Measurements from ENCODE around the gene RAMACL.
"Not testable (repeated sequence)": the region's sequence is repeated elsewhere in the genome, so short reads cannot be mapped to it uniquely, and the experiment has no call there.

The RAMACL gene

DNA sequence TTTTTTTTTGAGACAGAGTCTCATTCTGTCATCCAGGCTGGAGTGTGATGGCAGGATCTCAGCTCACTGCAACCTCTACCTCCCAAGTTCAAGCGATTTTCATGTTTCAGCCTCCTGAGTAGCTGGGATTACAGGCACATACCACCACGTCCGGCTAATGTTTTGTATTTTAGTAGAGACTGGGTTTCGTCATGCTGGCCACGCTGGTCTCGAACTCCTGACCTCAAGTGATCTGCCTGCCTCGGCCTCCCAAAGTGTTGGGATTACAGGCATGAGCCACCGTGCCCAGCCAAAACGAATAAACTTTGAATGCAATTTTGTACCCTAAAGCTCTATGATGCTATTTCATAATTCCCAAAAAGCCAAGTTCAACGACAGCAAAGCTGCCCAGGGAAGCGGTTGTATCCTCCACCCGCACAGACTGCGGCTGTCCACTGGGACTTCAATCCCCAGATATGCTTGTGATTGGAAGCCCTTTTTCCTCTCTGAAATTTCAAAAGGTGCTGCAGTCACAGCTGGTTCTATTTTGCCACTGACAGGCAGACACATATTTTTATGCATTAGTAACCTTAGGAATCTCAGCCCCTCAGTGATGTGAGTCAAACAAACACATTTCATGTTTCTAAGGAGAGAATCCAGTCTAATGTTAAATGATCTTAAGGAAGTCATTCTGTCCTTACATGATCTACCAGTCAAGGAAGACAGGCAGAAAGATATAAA is 8.7 kb upstream of the RAMACL start:
- DNase-seq = no peak

DNA sequence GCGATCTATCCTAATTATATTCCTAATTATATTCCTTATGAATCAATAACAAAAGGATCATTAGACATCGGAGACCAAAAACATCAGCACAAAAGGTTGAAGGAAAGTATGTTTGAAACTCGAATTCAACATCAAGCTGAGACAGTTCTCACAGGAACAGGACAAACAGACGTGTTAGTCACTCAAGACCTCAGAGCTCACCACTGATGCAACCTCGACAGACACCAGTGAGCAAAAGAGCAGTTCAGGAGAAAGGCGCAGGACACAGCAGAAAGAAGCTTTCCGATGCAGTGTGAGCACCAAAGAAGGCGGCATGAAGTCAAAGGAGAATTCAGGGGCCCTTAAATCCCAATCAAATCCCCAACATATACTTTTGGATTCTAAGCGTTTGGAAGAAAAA is 6.3 kb upstream of the RAMACL start:
- DNase-seq = no peak

DNA sequence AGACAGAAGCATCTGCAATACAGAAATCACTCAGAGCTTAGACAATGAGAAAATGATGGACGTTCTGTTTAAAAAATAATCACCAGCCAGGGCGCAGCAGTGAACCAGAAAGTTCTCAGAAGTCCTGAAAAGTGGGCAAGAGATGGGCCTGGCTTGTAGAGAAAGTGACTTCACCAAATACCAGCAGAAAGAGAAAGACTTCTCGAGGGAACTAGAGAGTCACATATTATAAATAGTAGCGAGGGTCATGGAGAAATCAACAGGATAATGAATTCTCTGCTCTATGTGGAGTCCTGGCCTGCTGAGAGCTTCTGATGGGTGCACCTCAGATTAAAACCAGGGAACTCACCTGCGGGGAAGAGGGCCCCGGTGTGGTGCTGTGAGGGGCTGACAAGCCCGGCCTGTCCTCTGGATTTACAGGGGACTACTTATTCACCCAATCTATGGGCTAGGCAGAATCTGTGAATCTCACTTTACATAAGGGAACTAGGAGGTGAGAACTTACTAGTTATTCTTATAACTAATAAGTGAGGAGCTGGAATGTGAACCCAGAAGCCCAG is 5.6 kb upstream of the RAMACL start:
- no peak for DNase-seq

DNA sequence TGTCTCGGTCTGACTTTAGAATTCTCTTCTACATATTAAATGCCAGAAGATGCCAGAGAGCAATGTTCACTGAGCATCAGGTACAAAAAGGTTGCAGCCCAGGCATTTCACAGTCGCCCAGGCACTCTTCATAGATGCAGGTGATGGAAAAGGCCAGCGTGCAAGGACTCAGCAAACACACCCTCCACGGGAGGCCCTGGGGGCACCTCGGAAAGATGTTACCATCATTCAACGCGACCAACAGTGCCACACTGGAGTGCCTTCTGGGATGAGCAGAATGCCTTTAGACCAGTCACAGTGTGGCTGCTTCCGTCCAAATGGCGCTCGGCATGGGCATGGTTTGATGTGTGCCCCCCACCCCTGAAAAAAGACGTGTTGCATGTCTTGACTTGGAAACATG is 4.5 kb upstream of the RAMACL start:
- no peak for DNase-seq

DNA sequence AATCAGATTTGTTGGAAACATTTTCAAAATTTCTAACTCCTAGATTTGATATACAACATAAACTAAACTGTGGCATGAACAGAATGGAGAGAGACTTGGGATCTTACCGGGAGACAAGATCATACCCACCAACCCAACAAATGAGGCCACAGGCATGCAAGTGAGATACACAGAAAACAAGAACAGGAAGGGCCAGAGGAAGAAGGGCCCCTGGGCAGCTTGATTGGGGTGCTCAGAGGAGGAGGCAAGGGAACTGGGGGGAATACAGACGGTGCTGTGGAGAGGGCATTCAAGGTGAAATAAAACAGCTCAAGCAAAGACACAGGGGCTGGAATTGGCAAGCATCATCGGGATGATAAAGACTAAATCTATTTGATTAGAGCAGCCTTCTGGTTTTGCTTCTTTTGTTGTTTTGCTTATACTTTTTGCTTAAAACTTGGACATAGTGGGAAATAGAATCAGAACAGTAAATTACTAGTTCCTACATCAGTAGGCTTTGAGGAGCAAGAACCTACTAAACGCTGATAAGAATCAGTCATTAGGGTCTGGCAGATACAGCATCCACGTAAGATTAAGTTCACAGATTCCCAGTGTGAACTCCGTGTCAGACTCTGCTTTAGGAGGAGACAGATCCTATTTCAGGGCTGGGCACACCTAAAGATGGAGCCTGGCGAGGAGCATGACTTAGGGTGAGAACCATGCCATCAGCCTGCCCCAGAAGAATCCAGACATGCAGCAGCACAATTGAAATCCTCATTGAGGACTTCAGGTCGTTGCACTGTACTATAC is 3.5 kb upstream of the RAMACL start:
- no peak for DNase-seq

DNA sequence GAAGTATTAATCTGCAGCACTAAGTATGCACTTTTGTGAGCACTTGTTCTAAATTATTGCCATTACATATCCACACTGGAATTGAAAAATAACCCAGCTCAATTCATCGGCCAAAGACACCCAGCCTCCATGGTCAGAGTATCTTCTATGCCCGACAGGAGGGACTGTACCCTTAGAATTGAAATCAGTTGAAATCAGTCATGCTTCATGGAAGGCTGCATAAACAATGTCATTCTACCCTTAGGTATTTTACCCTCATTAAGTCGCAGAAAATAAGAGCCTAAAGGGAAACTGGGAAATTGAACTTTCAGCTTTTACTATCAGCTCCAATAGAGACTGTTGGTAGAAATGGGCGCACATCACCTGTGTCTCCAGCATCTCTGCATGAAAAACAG is 2.9 kb upstream of the RAMACL start:
- no peak for DNase-seq

DNA sequence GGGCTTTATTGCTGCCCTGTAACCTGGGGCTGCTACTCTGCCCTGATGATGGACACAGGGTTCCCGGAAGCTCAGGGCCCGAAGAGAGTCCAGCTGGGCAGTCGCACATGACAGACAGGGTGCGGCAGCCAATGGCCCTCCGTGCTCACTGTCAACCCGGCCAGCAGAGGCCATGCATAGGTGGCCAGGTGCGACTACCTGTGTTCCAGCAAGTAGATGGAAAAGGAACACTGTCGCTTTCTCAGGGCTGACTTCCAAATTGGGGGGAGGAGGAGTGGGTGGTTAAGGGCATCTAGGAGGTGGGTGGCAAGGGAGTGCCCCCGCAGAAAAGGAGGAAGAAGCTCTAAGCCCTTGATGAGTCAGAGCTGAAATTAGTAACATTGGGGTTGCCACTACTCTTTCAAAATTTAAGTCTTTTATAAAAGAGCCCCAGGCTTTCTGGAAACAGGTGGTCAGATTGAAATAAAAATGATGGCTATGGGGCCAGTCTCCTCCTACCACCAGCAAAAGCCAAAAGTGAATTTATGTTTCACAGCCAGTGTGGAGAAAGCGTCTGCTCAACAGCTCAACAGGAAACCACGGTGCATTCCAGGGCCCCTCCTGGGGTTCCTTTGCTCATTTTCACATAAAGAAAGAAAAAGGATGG is 2.3 kb upstream of the RAMACL start:
- no peak for DNase-seq

DNA sequence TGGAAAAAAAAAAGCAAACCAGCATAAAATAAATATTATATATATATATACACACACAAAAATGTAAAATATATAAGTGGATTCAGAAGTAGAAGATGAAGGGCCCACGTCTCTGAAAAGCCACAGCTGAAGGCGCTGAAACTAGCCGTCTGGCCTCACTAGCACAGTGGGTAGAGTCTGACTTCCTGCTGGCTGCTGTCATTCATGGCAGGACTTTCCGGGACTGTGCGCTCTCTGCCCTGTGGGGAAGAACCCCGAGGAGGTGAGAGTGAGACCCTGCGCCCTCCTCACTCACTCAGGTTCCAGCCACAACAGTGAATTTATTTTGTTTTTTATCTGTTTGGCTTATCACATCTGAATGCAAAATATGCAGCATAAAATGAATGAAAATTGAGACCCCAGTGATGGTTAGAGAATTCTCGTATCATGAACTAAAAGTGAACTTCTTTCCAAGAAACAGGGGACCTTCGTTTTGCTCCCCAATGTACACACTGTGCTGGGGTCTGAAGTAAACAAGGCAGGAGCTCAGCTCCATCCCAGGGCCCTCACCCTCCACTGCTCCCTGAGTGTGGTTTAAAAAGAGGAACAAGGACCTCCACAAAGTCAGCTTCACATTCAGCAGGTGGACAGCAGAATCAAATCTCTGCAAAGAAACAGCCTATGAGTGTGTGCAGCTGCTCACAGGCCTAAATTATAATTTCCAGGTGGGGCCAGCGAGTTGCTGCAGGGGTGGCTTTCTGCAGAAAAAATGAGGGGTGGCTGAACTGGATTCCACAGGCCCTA is 1.3 kb upstream of the RAMACL start:
- no peak for DNase-seq

DNA sequence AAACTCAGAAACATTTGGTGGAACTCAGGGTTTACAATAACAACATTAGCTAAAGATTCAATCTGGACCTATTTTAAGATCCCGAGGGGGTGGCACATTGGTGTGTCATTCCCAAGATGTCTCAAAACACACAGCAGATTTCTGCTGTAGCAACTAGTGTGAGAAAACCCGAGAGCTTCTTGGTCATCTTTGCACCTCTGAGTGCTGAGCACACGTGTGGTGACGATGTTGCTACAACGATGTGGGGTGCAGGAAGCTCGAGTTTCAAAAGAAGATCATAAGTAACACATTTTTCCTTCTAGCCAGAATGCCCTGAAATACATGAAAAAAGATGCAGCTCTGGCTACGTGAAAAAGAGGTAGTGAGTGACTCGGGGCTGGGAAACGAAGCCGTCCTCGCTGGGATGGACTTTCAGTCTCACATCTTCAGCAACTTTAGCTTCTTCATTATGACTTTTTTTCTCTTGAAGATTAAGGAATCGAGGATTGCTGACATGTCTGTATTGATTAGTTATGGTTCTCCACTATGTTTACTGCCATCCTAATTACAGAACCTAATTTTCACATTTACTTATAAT is 1.5 kb downstream of the RAMACL start:
- no peak for DNase-seq

DNA sequence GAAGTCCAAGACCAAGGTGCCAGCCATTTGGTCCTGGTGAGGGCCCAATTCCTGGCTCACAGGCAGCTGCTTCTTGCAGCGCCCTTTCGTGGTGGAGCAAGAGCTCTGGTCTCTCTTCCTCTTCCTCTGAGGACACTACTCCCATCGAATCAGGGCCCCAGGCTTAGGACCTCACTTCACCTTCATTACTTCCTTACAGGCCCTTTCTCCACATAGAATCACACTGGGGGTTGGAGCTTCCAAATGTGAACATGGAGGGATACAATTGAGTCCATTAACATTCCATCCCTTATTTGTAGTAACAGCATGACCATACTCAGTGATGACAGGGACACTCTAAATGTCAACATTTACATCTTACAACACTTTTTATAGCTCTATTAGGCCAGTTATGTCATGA is 2.3 kb downstream of the RAMACL start:
- DNase-seq = no peak

DNA sequence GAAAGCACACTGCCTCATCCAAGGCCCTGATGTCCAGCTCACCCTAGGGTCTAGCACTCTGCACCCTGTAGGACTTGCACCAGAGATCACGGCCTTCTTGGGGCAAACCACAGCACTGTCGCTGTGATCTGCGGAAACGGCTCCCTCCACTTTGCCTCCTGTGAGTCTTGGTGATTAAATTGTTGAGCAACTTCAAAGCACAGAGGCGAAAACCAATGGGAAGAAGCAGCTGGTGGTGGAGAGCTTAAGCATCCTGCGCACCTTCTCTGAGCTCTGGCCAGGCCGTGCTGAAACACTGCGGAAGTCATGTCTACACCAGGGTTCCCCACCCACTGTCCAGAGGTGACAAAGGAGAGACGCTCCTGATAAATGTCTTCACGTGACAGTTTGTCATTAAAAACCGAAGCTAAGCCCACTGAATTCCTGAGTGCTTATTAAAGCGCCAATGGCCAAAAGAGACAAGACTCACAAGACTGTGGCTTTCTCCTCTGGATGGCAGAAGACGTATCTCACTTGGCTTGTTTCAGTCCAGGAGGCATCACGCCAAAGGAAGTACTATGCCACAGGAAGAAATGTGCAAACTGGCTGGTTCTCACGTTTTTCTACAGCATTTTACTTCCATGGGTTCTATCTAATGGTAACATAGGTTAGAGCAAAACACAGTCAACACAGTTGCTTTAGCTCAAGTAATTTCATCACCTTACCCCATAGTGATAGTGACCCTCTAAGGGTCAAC is 3.1 kb downstream of the RAMACL start:
- no peak for DNase-seq

DNA sequence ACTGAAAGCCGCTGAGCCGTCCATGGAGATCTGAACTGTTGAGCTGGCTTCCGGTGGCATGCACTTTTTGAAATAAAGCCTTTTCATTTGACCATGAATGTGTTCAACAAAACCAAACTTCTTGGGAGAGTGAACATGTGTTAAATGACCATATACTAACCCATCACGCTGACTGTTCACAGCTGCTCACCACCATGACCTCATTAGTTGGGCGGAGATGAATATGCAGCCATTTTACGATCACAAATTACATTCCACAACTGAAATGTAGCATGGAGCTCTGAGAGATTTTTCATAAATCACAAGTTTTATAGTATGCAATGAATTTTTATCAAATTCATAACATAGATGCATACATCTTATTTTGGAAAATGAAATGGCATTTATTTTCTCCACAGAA is 4.2 kb downstream of the RAMACL start:
- DNase-seq = no peak

DNA sequence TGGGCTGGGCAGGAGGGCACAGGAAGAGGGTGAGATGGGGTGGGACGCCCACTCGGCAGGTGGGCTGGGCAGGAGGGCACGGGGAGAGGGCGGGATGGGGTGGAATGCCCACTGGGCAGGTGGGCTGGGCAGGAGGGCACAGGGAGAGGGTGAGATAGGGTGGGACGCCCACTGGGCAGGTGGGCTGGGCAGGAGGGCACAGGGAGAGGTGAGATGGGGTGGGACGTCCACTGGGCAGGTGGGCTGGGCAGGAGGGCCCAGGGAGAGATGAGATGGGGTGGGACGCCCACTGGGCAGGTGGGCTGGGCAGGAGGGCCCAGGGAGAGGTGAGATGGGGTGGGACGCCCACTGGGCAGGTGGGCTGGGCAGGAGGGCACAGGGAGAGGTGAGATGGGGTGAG is 4.7 kb downstream of the RAMACL start:
- DNase-seq = not testable (repeated sequence)

DNA sequence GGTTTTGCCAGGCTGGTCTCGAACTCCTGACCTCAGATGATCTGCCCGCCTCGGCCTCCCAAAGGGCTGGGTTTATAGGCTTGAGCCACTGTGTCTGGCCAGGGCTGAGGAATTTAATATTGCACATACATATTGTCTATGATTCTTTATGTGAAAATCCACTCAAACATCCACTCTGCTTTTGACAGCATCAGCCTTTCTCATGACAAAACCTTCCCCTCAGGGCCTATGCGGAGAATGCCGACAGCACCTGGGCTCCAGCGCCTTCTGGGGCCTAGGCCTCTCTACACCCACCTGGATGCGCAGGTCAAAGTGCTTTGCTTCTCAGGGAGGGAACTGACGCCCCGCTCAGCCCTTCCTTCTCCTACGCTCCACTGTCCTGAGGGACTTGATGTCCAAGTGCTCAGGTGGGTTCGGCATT is 5.4 kb downstream of the RAMACL start:
- no peak for DNase-seq

DNA sequence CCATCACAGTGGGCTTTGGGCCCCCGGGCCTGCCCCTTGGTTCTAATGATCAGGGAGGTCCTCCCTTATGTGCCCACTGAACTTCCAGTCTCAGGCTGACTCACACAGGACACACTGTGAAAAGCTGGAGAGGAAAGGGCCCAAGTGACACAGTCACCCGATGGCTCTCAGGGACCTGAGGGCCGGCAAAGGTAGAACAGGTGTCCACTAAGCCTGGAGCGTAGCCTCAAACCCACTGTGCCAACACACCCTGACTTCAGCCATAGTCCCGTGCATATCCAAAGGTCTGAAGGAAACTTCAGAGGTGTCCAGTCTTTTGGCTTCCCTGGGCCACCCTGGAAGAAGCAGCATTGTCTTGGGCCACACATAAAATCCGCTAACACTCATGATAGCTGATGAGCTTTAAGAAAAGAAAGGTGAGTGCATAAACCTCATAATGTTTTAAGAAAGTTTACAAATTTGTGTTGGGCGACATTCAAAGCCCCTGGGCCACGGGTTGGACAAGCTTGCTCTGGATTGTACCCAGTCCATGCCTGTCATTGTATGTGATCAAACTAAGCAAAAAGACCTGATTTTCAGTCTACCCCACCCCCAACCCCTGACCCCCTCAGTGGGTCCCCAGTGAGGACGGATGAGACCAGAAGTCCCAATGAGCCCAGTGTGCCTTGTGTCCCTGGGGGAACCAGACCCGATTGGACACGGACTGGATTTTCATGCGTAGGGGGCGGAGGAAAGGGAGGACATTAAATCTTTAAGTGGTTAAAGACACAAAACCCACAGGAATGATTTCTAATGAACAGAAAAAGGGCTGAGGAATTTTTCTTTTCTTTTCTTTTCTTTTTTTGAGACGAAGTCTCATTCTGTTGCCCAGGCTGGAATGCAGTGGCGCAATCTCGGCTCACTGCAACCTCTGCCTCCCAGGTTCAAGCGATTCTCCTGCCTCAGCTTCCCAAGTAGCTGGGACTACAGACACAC is 6.1 kb downstream of the RAMACL start:
- no peak for DNase-seq

DNA sequence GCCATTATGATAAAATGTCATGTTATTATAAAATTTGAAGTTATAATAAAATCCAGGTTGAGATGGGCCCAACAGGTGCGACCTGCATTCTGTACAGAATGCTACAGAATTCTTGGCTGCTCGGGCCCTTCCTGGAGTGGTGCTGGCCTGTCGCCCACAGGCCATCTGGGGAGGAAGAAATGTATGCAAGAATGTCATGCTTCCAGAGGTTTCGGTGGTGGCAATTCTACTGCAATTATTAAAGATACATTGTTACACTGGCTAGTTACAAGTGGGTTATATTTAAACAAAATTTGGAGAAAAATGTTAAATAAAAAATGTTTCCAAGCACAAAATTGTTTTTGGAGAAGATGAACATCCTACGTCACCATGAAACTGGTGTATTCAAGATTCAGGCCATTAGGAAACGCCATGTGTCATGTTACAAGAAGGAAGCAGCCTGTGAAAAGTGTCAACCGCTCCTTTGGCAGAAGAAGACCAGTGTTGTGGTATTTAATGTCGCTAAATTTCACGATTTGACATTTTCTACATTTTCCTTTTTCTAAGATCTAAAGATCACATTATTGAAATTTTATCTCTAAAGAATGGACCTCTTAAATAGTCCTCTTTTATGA is 7.1 kb downstream of the RAMACL start:
- no peak for DNase-seq

DNA sequence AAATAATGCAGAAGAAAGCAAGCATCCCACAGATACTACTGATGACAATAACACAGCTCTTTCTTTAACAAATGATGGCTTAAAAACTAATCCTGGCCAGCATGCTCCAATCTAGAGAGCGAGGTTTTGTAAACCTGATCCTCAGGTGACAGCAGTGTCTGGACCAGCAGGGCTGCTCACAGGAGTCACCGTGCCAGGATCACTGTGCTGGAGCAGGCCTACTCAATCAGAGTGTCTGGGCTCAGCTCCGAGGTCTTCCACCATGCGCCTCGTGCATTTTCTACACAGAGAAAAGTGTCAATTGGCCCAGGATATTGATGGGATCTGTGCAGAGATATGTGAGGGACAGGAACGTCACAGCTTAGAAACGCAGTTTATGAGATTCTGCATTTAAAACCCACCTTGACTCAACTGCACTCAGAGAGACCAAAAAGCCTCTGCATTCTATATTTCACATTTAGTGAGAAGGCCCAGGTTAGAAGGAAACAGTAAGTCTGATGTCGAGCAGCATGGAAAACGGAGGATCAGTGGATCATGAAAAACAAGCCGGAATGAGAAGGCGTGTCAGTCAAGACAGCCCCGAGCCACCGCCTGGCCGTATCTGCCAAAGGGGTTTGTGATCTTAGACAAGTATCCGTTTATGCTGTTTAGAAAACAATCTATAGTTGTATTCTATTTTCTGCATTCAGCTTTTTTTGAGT is 7.8 kb downstream of the RAMACL start:
- no peak for DNase-seq

DNA sequence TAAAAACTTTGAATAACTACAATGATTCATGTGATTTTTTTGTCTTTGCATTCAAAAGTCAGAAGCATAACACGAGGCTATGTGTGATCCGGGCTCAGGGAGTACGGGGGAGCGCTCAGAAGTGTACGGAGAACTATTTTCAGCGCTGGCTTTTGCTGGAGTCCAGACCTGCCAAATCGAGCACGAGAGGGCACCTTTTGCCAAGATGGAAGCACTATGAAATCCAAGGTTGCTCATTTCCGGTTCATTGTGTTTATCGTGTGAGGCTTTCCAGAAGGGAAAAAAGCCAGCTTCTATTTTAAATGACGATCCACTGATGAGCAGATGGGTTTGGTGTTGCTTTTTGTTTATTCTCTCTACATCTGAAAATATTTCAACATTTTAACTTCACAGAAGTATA is 11.3 kb downstream of the RAMACL start:
- no peak for DNase-seq

DNA sequence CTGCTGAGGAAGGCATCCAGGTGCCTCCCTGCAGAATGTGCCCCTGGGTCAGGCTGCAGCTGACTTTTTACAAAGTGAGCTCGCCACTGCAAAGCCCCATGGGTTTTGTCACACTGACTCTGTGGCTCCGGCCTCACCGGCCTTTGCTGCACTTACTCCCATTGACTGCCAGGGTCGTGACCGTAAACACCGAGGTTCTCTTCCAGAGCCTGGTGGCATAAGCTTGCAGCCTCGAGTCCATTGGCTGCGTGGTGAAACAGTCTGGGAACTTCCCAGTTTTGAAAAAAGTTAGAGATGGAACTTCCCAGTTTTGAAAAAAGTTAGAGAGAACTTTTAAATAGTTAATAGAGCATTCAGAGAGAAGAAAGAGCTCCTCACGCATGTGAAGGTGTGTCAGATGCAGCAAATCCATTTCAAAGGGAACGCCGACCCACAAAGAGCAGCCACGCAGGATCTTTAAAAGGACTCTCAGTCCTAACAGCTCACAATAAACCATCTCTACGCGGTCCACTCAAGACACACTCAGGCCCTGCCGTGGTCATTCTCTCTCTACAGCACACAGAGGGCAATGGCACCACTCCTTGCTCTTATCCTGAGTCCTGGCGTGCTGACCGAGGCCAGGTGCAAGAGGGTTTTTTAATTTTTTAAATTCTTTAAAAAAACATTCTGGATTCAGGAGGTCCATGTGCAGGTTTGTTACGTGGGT is 12.8 kb downstream of the RAMACL start:
- no peak for DNase-seq

Measured in activated T-cell treated with anti-CD3 and anti-CD28 coated beads for 4 hours (primary cell).